Neural crest cell (in vitro differentiated cells): ENCODE results near the gene CHERP. TPM values are rescaled to one million over a fixed set of nuclear protein-coding genes. Genes with fewer than 3 reads are reported as not detected.
"Not testable (repeated sequence)": the region's sequence is repeated elsewhere in the genome, so short reads cannot be mapped to it uniquely, and the experiment has no call there.

ENCODE experiments used
- DNase-seq: peaks from one replicate; pipeline ENCODE4 v3.0.0; 2021; ENCODE audit warnings: low read depth, mixed read lengths, low spot score
- H3K27ac Mint-ChIP-seq: one replicate; pipeline ENCODE4 v1.8.0; 2021; ENCODE audit warnings: mild to moderate bottlenecking, mixed read lengths; ENCODE audit not compliant: unreplicated experiment
- H3K27me3 Mint-ChIP-seq: 2 replicates; pipeline ENCODE4 v1.8.0; 2021; ENCODE audit warnings: low read depth, mild to moderate bottlenecking, mixed read lengths
- H3K36me3 Mint-ChIP-seq: 2 replicates; pipeline ENCODE4 v1.8.0; 2021; ENCODE audit warnings: low read depth, mild to moderate bottlenecking, mixed read lengths
- H3K4me1 Mint-ChIP-seq: 2 replicates; pipeline ENCODE4 v1.8.0; 2021; ENCODE audit warnings: mixed read lengths
- H3K4me3 Mint-ChIP-seq: one replicate; pipeline ENCODE4 v1.8.0; 2021; ENCODE audit warnings: mild to moderate bottlenecking, mixed read lengths
- H3K9me3 Mint-ChIP-seq: 2 replicates; pipeline ENCODE4 v1.8.0; 2021; ENCODE audit warnings: mixed read lengths
- CTCF ChIP-seq: fragments of 200-600 bp; sonication (generic); conservative IDR thresholded peaks from 2 replicates; pipeline ENCODE4 v1.5.0; 2021; ENCODE audit warnings: antibody characterized with exemption, mild to moderate bottlenecking
- total RNA-seq: library from RNA; stranded (reverse); gene quantifications from 2 replicates; pipeline ENCODE4 v1.2.1, GENCODE V29; 2021

The CHERP gene
- total RNA-seq, 1 donor from 2014 or later: 95.7 TPM

GRCh38 chr19:16497042-16497441 is 45.2 kb downstream of the CHERP start:
- H3K36me3 Mint-ChIP-seq: peaks cover 4% of the 10 kb centered on the region
- no peak for TF ChIP-seq CTCF
- no peak for DNase-seq
- H3K4me3 Mint-ChIP-seq: peak overlapping the region; percentile 66
- H3K4me1 Mint-ChIP-seq: peaks cover 23% of the 10 kb centered on the region
- H3K27ac Mint-ChIP-seq: no peak overlapping the region
- no peaks in the 10 kb centered on the region for H3K27me3 Mint-ChIP-seq
- no peaks in the 10 kb centered on the region for H3K9me3 Mint-ChIP-seq

- no peak for DNase-seq
- H3K9me3 Mint-ChIP-seq: no peaks in the 10 kb centered on the region
- H3K27ac Mint-ChIP-seq: peak overlapping the region; percentile 64
- H3K36me3 Mint-ChIP-seq: peaks cover 4% of the 10 kb centered on the region
- TF ChIP-seq CTCF: no peak
- peak overlapping the region; percentile 94 for H3K4me3 Mint-ChIP-seq
- H3K27me3 Mint-ChIP-seq: no peaks in the 10 kb centered on the region
- H3K4me1 Mint-ChIP-seq: peaks cover 23% of the 10 kb centered on the region
These were observed 45.6 kb downstream of the CHERP start for GRCh38 chr19:16496613-16496983.

- Mint-ChIP-seq H3K27ac (peak within 1 kb of the TSS; percentile 64), H3K27me3 (no peaks in the 10 kb centered on the region), H3K9me3 (no peaks in the 10 kb centered on the region), H3K36me3 (peaks cover 1% of the 10 kb centered on the region), H3K4me1 (peaks cover 23% of the 10 kb centered on the region), H3K4me3 (peak within 1 kb of the TSS; percentile 94)
- peak; percentile 21 for TF ChIP-seq CTCF
- peak; percentile 95 for DNase-seq
These were observed 46.1 kb downstream of the CHERP start, which contains the start of the genes C19orf44 and CALR3 for GRCh38 chr19:16495982-16496612. Gene C19orf44 (plus strand): TSS chr19:16496394. CDS start chr19:16500793, 4,399 bp downstream. Gene CALR3 (minus strand): TSS chr19:16496167. CDS start chr19:16496129, 38 bp downstream.

- not testable (repeated sequence) for H3K27me3 Mint-ChIP-seq, H3K27ac Mint-ChIP-seq, H3K4me1 Mint-ChIP-seq
These were observed 55.8 kb downstream of the CHERP start for GRCh38 chr19:16486476-16486875.

GRCh38 chr19:16482745-16483144 is 59.5 kb downstream of the CHERP start:
- Mint-ChIP-seq H3K4me3 (no peak overlapping the region), H3K36me3 (no peaks in the 10 kb centered on the region), H3K27me3 (no peaks in the 10 kb centered on the region), H3K27ac (no peak overlapping the region), H3K9me3 (no peaks in the 10 kb centered on the region), H3K4me1 (no peaks in the 10 kb centered on the region)
- no peak for DNase-seq
- no peak for TF ChIP-seq CTCF

More at GRCh38 chr19:16486476-16486875, 55.8 kb downstream of the CHERP start:
- H3K4me3 Mint-ChIP-seq, DNase-seq, H3K36me3 Mint-ChIP-seq, H3K9me3 Mint-ChIP-seq: not testable (repeated sequence)

GRCh38 chr19:16477311-16477710 is 64.9 kb downstream of the CHERP start:
- Mint-ChIP-seq H3K4me1 (no peaks in the 10 kb centered on the region), H3K27ac (no peak overlapping the region), H3K9me3 (no peaks in the 10 kb centered on the region), H3K4me3 (no peak overlapping the region), H3K27me3 (no peaks in the 10 kb centered on the region), H3K36me3 (no peaks in the 10 kb centered on the region)
- no peak for TF ChIP-seq CTCF
- DNase-seq: no peak
